GM19099 (cell line): ENCODE data around the gene NOTO.

Experiments used
- POLR2A ChIP-seq: IDR thresholded peaks from 3 replicates; pipeline ENCODE4 v1.6.1; 2011; ENCODE audit warnings: low read depth; ENCODE audit not compliant: insufficient read length; ENCODE audit errors: extremely low read depth

Gene NOTO

GRCh38 chr2:73202156-73203054 lies at the start of gene NOTO:
Gene NOTO, plus strand, starts transcription at chr2:73202574. Its CDS starts 93 bp downstream, at chr2:73202667.
- TF ChIP-seq POLR2A, result no peak

- TF ChIP-seq POLR2A, result no peak
These were observed 45.7 kb upstream of the NOTO start for GRCh38 chr2:73156539-73157124.

GRCh38 chr2:73162856-73163391 lies 39.5 kb upstream of the NOTO start:
- TF ChIP-seq POLR2A, result no peak

- TF ChIP-seq POLR2A, result no peak
These were observed 38.6 kb upstream of the NOTO start for GRCh38 chr2:73163483-73164367.

GRCh38 chr2:73172963-73173362 lies 29.4 kb upstream of the NOTO start:
- TF ChIP-seq POLR2A, result no peak

- TF ChIP-seq POLR2A, result no peak
These were observed 28.6 kb upstream of the NOTO start for GRCh38 chr2:73173781-73174180.

GRCh38 chr2:73174244-73174643 lies 28.1 kb upstream of the NOTO start:
- no peak for TF ChIP-seq POLR2A

- no peak for TF ChIP-seq POLR2A
These were observed 27.3 kb upstream of the NOTO start for GRCh38 chr2:73174941-73175662.

GRCh38 chr2:73175663-73176204 lies 26.6 kb upstream of the NOTO start:
- no peak for TF ChIP-seq POLR2A

- TF ChIP-seq POLR2A, result no peak
These were observed 26.0 kb upstream of the NOTO start for GRCh38 chr2:73176205-73176880.

- TF ChIP-seq POLR2A, result no peak
These were observed 25.3 kb upstream of the NOTO start for GRCh38 chr2:73176881-73177644.

GRCh38 chr2:73177645-73178255 lies 24.6 kb upstream of the NOTO start:
- no peak for TF ChIP-seq POLR2A
